Liver (tissue), 9 donors: Measurements from ENCODE around the gene FAM78A. TPM values are rescaled to one million over a fixed set of nuclear protein-coding genes. Genes with fewer than 3 reads are reported as not detected.

ENCODE experiments used
- DNase-seq: peaks from one replicate; pipeline ENCODE4 v3.0.0-alpha.2; 2017; ENCODE audit warnings: low spot score
- H3K27ac ChIP-seq, 2 donors: one replicate each; pipeline ENCODE4 v1.7.0; 2013; ENCODE audit warnings: inconsistent platforms in 2 of 2, low read length in 2 of 2, control low read depth in 1 of 2, low read depth in 1 of 2, mild to moderate bottlenecking in 1 of 2
- H3K27me3 ChIP-seq, 4 donors: one replicate each; pipeline versions ENCODE4 v1.6.1 to v1.7.0; 2013; ENCODE audit warnings: low read length in 3 of 4, inconsistent platforms in 1 of 4, mild to moderate bottlenecking in 1 of 4, moderate library complexity in 1 of 4; ENCODE audit not compliant: control insufficient read depth in 4 of 4, insufficient read depth in 4 of 4
- H3K36me3 ChIP-seq, 4 donors: one replicate each; pipeline versions ENCODE4 v1.6.1 to v1.7.0; 2013; ENCODE audit warnings: low read length in 3 of 4, mild to moderate bottlenecking in 3 of 4, low read depth in 1 of 4, moderate library complexity in 1 of 4; ENCODE audit not compliant: control insufficient read depth in 4 of 4, insufficient read depth in 3 of 4
- H3K4me1 ChIP-seq, 4 donors: one replicate each; pipeline versions ENCODE4 v1.6.1 to v1.7.0; 2013; ENCODE audit warnings: low read length in 3 of 4, mild to moderate bottlenecking in 3 of 4, moderate library complexity in 1 of 4; ENCODE audit not compliant: control insufficient read depth in 4 of 4, insufficient read depth in 4 of 4
- H3K4me3 ChIP-seq, 3 donors: one replicate each; pipeline versions ENCODE4 v1.6.1 to v1.7.0; 2013; ENCODE audit warnings: low read length in 3 of 3, control low read depth in 1 of 3, low read depth in 1 of 3, mild to moderate bottlenecking in 1 of 3
- H3K9ac ChIP-seq, 2 donors: one replicate each; pipeline ENCODE4 v1.7.0; 2013; ENCODE audit warnings: low read length in 2 of 2, mild to moderate bottlenecking in 2 of 2, moderate library complexity in 2 of 2, control low read depth in 1 of 2, low read depth in 1 of 2
- H3K9me3 ChIP-seq, 4 donors: one replicate each; pipeline versions ENCODE4 v1.6.1 to v1.7.0; 2013; ENCODE audit warnings: low read length in 3 of 4; ENCODE audit not compliant: control insufficient read depth in 4 of 4
- EGR1 ChIP-seq, 2 donors: IDR thresholded peaks; 2 replicates each; pipeline ENCODE4 v1.6.1; 2016 to 2018; ENCODE audit warnings: antibody characterized with exemption in 2 of 2, low read depth in 2 of 2
- FOXA1 ChIP-seq: IDR thresholded peaks from 2 replicates; pipeline ENCODE4 v1.6.1; 2016; ENCODE audit warnings: antibody characterized with exemption
- FOXA2 ChIP-seq: IDR thresholded peaks from 2 replicates; pipeline ENCODE4 v1.6.1; 2016; ENCODE audit warnings: antibody characterized with exemption
- GABPA ChIP-seq, 2 donors: IDR thresholded peaks in 1 of 2; conservative IDR thresholded peaks in 1 of 2; 2 replicates each; pipeline ENCODE4 v1.6.1; 2016; ENCODE audit warnings: antibody characterized with exemption in 2 of 2, mild to moderate bottlenecking in 1 of 2, moderate library complexity in 1 of 2
- HNF4A ChIP-seq, 2 donors: conservative IDR thresholded peaks; 2 replicates each; pipeline ENCODE4 v1.6.1; 2016; ENCODE audit warnings: antibody characterized with exemption in 2 of 2, mild to moderate bottlenecking in 2 of 2
- HNF4G ChIP-seq: IDR thresholded peaks from 2 replicates; pipeline ENCODE4 v1.6.1; 2016; ENCODE audit warnings: antibody characterized with exemption
- JUND ChIP-seq, 2 donors: IDR thresholded peaks; 2 replicates each; pipeline ENCODE4 v1.6.1; 2016; ENCODE audit warnings: antibody characterized with exemption in 2 of 2
- MAX ChIP-seq: IDR thresholded peaks from 2 replicates; pipeline ENCODE4 v1.6.1; 2016; ENCODE audit warnings: antibody characterized with exemption
- NR2F2 ChIP-seq: IDR thresholded peaks from 2 replicates; pipeline ENCODE4 v1.6.1; 2016; ENCODE audit warnings: antibody characterized with exemption
- RAD21 ChIP-seq, 2 donors: IDR thresholded peaks; 2 replicates each; pipeline ENCODE4 v1.6.1; 2016; ENCODE audit warnings: antibody characterized with exemption in 2 of 2, mild to moderate bottlenecking in 2 of 2
- REST ChIP-seq: IDR thresholded peaks from 2 replicates; pipeline ENCODE4 v1.6.1; 2016; ENCODE audit warnings: antibody characterized with exemption, mild to moderate bottlenecking
- RXRA ChIP-seq, 2 donors: IDR thresholded peaks; 2 replicates each; pipeline ENCODE4 v1.6.1; 2017 to 2018; ENCODE audit warnings: antibody characterized with exemption in 2 of 2, mild to moderate bottlenecking in 1 of 2
- SP1 ChIP-seq: IDR thresholded peaks from 2 replicates; pipeline ENCODE4 v1.6.1; 2018; ENCODE audit warnings: antibody characterized with exemption, mild to moderate bottlenecking
- TAF1 ChIP-seq: conservative IDR thresholded peaks from 2 replicates; pipeline ENCODE4 v1.6.1; 2016; ENCODE audit warnings: antibody characterized with exemption, mild to moderate bottlenecking
- WGBS: extraction: QIAGEN DNeasy Blood & Tissue Kit; methylation state at CpG from one replicate; pipeline ENCODE4 v1.1.7; 2013; 5-methylcytosine and 5-hydroxymethylcytosine counted together
- polyA plus RNA-seq, 2 donors: library from polyadenylated mRNA; stranded (reverse) in 1 of 2; unstranded in 1 of 2; fragments of 200-250 nt in 1 of 2; fragments of >200 nt in 1 of 2; fragmentation: Nextera tagmentation in 1 of 2; extraction: Ambion mirVana in 1 of 2; gene quantifications; one replicate each; pipeline versions ENCODE4 v1.2.1 to v1.2.3, GENCODE V29; 2013 to 2015
- total RNA-seq, 2 donors: library from RNA; depleted of rRNA; stranded (reverse); fragments of >200 nt; gene quantifications; one replicate each; pipeline ENCODE4 v1.2.3, GENCODE V29; 2014
- TF ChIP-seq, protein P1 (sequence below): IDR thresholded peaks from 2 replicates; pipeline ENCODE4 v1.6.1; 2016; ENCODE audit warnings: antibody characterized with exemption
- TF ChIP-seq, protein P2 (sequence below): IDR thresholded peaks from 2 replicates; pipeline ENCODE4 v1.6.1; 2016; ENCODE audit warnings: antibody characterized with exemption
- TF ChIP-seq, protein P3 (sequence below): fragments of 150-350 bp; IDR thresholded peaks from 2 replicates; pipeline ENCODE4 v1.5.1; 2017; ENCODE audit warnings: improper control_type of control experiment, low read depth, low read length; ENCODE audit not compliant: missing input control
- donor health status: healthy.
- donor health status: healthy.
- donor health status: healthy.
- donor health status: healthy.
- donor health status: healthy.

The FAM78A gene
- total and polyA plus RNA-seq, 4 donors, result 0.25 to 6.6 (median 1.7) TPM

DNA sequence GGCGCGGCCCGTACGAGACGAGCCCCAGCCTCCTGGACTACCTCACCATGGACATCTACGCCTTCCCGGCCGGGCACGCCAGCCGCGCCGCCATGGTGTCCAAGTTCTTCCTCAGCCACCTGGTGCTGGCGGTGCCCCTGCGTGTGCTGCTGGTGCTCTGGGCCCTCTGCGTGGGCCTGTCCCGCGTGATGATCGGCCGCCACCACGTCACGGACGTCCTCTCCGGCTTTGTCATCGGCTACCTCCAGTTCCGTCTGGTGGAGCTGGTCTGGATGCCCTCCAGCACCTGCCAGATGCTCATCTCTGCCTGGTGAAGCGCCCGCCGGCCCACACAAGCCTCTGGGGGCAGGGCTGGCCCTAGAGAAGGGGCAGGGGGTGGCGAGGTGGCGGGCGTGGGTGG, 31.7 kb upstream of the FAM78A start:
- TF ChIP-seq EGR1 (IDR thresholded peaks at IDR 0.05; ENCODE audit: low read depth in 2 of 2) (no peak), MAX (no peak), FOXA2 (no peak), FOXA1 (no peak), RAD21 (IDR thresholded peaks at IDR 0.05) (no peak), RXRA (IDR thresholded peaks at IDR 0.05) (no peak), TAF1 (no peak), JUND (IDR thresholded peaks at IDR 0.05) (no peak), GABPA (IDR thresholded peaks at IDR 0.05 in 1 of 2, conservative IDR thresholded peaks at IDR 0.05 in 1 of 2) (no peak), SP1 (no peak), HNF4G (no peak), REST (no peak)
- TF ChIP-seq, protein P1, sequence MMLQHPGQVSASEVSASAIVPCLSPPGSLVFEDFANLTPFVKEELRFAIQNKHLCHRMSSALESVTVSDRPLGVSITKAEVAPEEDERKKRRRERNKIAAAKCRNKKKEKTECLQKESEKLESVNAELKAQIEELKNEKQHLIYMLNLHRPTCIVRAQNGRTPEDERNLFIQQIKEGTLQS, result no peak
- TF ChIP-seq, protein P2, sequence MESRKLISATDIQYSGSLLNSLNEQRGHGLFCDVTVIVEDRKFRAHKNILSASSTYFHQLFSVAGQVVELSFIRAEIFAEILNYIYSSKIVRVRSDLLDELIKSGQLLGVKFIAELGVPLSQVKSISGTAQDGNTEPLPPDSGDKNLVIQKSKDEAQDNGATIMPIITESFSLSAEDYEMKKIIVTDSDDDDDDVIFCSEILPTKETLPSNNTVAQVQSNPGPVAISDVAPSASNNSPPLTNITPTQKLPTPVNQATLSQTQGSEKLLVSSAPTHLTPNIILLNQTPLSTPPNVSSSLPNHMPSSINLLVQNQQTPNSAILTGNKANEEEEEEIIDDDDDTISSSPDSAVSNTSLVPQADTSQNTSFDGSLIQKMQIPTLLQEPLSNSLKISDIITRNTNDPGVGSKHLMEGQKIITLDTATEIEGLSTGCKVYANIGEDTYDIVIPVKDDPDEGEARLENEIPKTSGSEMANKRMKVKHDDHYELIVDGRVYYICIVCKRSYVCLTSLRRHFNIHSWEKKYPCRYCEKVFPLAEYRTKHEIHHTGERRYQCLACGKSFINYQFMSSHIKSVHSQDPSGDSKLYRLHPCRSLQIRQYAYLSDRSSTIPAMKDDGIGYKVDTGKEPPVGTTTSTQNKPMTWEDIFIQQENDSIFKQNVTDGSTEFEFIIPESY, result no peak
- no peaks in the 10 kb centered on the region for H3K27me3 ChIP-seq
- WGBS, result 90% methylated on average over 31 of the region's 31 CpGs
- H3K36me3 ChIP-seq, result no peaks in the 10 kb centered on the region
- H3K9me3 ChIP-seq, result no peaks in the 10 kb centered on the region
- no peak for DNase-seq
- H3K4me1 ChIP-seq, result no peaks in the 10 kb centered on the region
- no peak overlapping the region for H3K4me3 ChIP-seq
- H3K9ac ChIP-seq, result no peak overlapping the region
- H3K27ac ChIP-seq, result no peak overlapping the region

GRCh38 chr9:131306397-131307004, 30.2 kb upstream of the FAM78A start:
- 93% methylated on average over 14 of the region's 14 CpGs for whole genome bisulfite sequencing
- no peak for TF ChIP-seq FOXA1
- no peak for TF ChIP-seq NR2F2
- no peak for TF ChIP-seq REST
- TF ChIP-seq, protein P1, result no peak
- TF ChIP-seq HNF4G, result no peak
- TF ChIP-seq, protein P3, sequence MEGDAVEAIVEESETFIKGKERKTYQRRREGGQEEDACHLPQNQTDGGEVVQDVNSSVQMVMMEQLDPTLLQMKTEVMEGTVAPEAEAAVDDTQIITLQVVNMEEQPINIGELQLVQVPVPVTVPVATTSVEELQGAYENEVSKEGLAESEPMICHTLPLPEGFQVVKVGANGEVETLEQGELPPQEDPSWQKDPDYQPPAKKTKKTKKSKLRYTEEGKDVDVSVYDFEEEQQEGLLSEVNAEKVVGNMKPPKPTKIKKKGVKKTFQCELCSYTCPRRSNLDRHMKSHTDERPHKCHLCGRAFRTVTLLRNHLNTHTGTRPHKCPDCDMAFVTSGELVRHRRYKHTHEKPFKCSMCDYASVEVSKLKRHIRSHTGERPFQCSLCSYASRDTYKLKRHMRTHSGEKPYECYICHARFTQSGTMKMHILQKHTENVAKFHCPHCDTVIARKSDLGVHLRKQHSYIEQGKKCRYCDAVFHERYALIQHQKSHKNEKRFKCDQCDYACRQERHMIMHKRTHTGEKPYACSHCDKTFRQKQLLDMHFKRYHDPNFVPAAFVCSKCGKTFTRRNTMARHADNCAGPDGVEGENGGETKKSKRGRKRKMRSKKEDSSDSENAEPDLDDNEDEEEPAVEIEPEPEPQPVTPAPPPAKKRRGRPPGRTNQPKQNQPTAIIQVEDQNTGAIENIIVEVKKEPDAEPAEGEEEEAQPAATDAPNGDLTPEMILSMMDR, result no peak
- TF ChIP-seq HNF4A (conservative IDR thresholded peaks at IDR 0.05), result no peak
- no peak for TF ChIP-seq RAD21 (IDR thresholded peaks at IDR 0.05)
- TF ChIP-seq, protein P2, result no peak
- TF ChIP-seq RXRA (IDR thresholded peaks at IDR 0.05), result no peak
- H3K36me3 ChIP-seq, result no peaks in the 10 kb centered on the region
- no peak overlapping the region for H3K4me3 ChIP-seq
- H3K27ac ChIP-seq, result no peak overlapping the region
- no peak for DNase-seq
- H3K9me3 ChIP-seq, result no peaks in the 10 kb centered on the region
- no peak overlapping the region for H3K9ac ChIP-seq
- no peaks in the 10 kb centered on the region for H3K27me3 ChIP-seq
- H3K4me1 ChIP-seq, result no peaks in the 10 kb centered on the region
